ACC112 (cell line): ENCODE results near the gene FRRS1L.

Experiments
- H2AFZ ChIP-seq: fragments of 200-600 bp; sonication (generic); one replicate; pipeline ENCODE4 v1.6.0; 2017; ENCODE audit warnings: antibody characterized with exemption, low read length; ENCODE audit not compliant: unreplicated experiment
- H3K27ac ChIP-seq: fragments of 200-600 bp; sonication (generic); 2 replicates; pipeline ENCODE4 v1.5.1; 2014; ENCODE audit warnings: low read depth, mild to moderate bottlenecking, antibody characterized with exemption, low read length, moderate library complexity
- H3K27me3 ChIP-seq: fragments of 200-600 bp; sonication (generic); 2 replicates; pipeline ENCODE4 v1.6.1; 2014; ENCODE audit warnings: mild to moderate bottlenecking, antibody characterized with exemption, low read length, moderate library complexity, mixed read lengths; ENCODE audit not compliant: insufficient read depth
- H3K36me3 ChIP-seq: fragments of 200-600 bp; sonication (generic); 2 replicates; pipeline ENCODE4 v1.6.1; 2016; ENCODE audit warnings: mild to moderate bottlenecking, antibody characterized with exemption, low read length, moderate library complexity, mixed read lengths; ENCODE audit not compliant: insufficient read depth
- H3K4me1 ChIP-seq: fragments of 200-600 bp; sonication (generic); one replicate; pipeline ENCODE4 v1.6.1; 2016; ENCODE audit warnings: low read length, mixed read lengths; ENCODE audit not compliant: insufficient read depth, unreplicated experiment, control insufficient read depth
- H3K4me3 ChIP-seq: fragments of 200-600 bp; sonication (generic); 2 replicates; pipeline ENCODE4 v1.5.1; 2014; ENCODE audit warnings: mild to moderate bottlenecking, low read depth, low read length
- H3K79me2 ChIP-seq: fragments of 200-600 bp; sonication (generic); one replicate; pipeline ENCODE4 v1.6.0; 2016; ENCODE audit warnings: low read length; ENCODE audit not compliant: control insufficient read depth, unreplicated experiment, insufficient read depth

The FRRS1L gene

GRCh38 chr9:109192732-109193361 is 25.8 kb upstream of the FRRS1L start:
- no peaks in the 10 kb centered on the region for H3K27me3 ChIP-seq
- H2AFZ ChIP-seq = no peak overlapping the region
- no peak overlapping the region for H3K27ac ChIP-seq
- H3K4me1 ChIP-seq = no peaks in the 10 kb centered on the region
- H3K79me2 ChIP-seq = no peaks in the 10 kb centered on the region
- no peak overlapping the region for H3K4me3 ChIP-seq
- no peaks in the 10 kb centered on the region for H3K36me3 ChIP-seq

DNA sequence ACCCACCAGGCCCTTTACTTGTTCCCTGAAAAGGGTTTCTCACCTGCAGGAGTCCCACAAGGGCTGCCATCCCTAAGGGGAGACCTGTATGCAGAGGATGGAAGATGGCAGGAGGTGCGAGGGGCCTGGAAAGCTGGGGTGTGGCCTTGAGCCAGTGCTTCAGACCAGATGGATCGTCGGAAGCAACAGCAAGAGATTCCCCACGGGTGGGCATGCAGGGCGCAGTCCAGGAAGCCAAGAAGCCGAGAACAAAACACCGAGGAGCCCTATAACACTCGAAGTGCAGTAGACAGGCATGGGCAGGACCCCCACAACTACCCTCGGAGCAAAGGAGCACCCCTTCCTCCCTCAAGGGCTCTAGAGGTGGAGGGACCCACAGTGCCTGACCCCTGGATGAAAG is 24.7 kb upstream of the FRRS1L start:
- Histone ChIP-seq H3K27ac (no peak overlapping the region), H3K4me1 (no peaks in the 10 kb centered on the region), H3K27me3 (no peaks in the 10 kb centered on the region), H3K36me3 (no peaks in the 10 kb centered on the region), H2AFZ (no peak overlapping the region), H3K79me2 (no peaks in the 10 kb centered on the region), H3K4me3 (no peak overlapping the region)

DNA sequence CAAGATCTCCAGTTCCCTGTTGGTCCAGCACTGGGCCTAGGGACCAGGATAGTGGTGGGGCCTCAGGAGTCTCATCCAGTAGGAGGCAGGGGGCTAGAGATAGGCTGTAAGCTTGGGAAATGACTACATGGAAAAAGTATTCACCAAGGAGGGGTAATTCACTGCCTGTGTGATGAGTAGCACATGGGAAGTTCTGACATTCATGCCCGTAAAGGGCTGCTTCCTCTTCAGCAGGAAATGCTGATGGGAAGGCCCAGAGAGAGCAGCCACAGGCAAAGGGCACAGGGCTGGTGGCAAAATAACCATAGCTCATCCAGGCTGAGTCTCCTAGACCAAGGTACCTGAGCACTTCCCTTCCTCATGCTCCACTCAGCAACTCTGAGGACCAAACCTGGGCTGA is 23.1 kb upstream of the FRRS1L start:
- Histone ChIP-seq H2AFZ (no peak overlapping the region), H3K27ac (no peak overlapping the region), H3K4me1 (no peaks in the 10 kb centered on the region), H3K79me2 (no peaks in the 10 kb centered on the region), H3K36me3 (no peaks in the 10 kb centered on the region), H3K4me3 (no peak overlapping the region), H3K27me3 (no peaks in the 10 kb centered on the region)

- Histone ChIP-seq H3K27me3 (no peaks in the 10 kb centered on the region), H3K36me3 (no peaks in the 10 kb centered on the region), H3K4me1 (no peaks in the 10 kb centered on the region), H2AFZ (no peak overlapping the region), H3K4me3 (no peak overlapping the region), H3K27ac (no peak overlapping the region), H3K79me2 (no peaks in the 10 kb centered on the region)
These were observed 19.9 kb upstream of the FRRS1L start for GRCh38 chr9:109186857-109187520.

DNA sequence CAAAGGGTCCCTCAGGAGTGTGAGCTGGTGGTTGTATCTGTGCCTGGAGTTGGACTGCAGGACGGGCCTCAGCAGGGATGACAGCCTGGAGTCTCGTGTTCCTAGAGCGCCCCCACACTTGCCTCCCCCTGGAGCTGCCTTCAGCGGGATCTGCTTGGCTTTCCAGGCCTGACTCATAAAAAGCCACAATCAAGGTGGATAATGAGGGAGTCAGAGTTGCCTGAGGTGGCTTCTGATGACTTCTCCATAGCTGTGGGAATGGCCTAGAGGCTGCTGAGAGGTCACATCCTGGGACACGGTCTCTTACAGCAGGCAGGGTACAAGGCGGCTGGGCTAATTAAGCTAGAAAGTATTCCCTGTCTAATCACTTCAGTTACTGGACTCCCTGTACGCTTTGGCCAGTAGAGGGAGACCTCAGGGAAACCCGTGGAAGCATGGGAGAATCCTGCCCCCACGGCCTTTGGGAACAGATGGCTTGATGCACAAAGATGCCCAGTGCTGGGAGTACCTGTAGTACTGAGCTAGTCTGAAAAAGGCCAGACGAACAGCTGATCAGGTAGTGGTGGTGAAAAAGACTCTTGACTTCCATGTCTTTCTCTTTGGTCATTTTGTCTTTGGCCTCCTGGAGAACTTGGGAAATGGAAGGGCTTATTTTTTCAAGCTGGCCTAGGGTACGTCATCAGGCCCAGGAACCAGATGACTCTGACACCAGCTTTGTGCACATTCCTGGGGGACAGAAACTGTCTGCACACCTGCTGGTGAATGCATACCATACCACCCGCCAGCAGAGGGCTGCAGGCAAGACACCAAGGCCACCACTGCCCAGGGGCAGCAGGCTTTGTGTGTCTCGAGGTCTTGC is 16.1 kb upstream of the FRRS1L start:
- Histone ChIP-seq H2AFZ (no peak overlapping the region), H3K27ac (no peak overlapping the region), H3K79me2 (no peaks in the 10 kb centered on the region), H3K27me3 (peaks cover 4% of the 10 kb centered on the region; the same call in 1 of the 2 replicates), H3K36me3 (no peaks in the 10 kb centered on the region), H3K4me3 (no peak overlapping the region), H3K4me1 (no peaks in the 10 kb centered on the region)

GRCh38 chr9:109182550-109182939 is 15.5 kb upstream of the FRRS1L start:
- Histone ChIP-seq H3K4me3 (no peak overlapping the region), H2AFZ (no peak overlapping the region), H3K27ac (no peak overlapping the region), H3K36me3 (no peaks in the 10 kb centered on the region), H3K27me3 (peaks cover 4% of the 10 kb centered on the region; the same call in 1 of the 2 replicates), H3K79me2 (no peaks in the 10 kb centered on the region), H3K4me1 (no peaks in the 10 kb centered on the region)

- H3K36me3 ChIP-seq = no peaks in the 10 kb centered on the region
- H3K79me2 ChIP-seq = no peaks in the 10 kb centered on the region
- no peak overlapping the region for H3K27ac ChIP-seq
- no peak overlapping the region for H3K4me3 ChIP-seq
- H3K4me1 ChIP-seq = no peaks in the 10 kb centered on the region
- H3K27me3 ChIP-seq = peaks cover 4% of the 10 kb centered on the region; the same call in 1 of the 2 replicates
- H2AFZ ChIP-seq = no peak overlapping the region
These were observed 14.2 kb upstream of the FRRS1L start for GRCh38 chr9:109181284-109181683.

DNA sequence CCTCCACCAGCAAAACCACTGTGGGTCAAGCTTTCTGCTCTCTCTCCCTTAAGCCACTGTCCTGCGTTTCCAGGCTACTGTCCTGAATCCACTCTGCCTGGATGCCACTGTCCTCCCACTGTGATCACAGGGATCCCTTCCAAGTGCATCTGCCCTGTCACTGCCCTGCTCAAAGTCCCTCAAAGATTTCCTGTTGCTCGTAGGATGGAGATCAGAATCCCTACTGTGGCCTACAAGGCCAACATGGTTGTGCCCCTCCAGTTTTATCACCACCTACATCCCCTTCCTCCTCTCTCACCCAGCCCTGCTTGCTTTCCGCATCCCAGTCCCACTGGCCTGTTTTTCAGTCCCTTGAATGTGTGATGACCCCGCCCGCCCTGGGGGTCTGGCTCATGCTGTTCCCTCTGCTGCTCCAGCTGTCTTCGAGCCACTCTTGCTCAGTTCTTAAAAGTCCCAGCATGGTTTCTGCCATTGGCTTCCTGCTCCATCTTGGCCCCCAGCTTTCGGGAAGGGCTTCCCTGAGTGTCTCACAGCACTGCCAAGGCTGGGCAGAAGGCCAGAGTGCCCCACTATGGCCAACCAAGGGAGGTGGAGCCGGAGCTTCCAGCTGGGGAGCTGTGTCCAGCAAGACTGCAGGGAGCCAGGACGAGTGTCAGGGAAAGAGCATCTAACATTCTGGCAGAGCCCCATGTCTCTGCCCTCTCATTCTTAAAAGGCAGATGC is 12.9 kb upstream of the FRRS1L start:
- Histone ChIP-seq H3K4me3 (no peak overlapping the region), H3K36me3 (no peaks in the 10 kb centered on the region), H3K79me2 (no peaks in the 10 kb centered on the region), H3K27me3 (peaks cover 4% of the 10 kb centered on the region; the same call in 1 of the 2 replicates), H3K27ac (no peak overlapping the region), H3K4me1 (no peaks in the 10 kb centered on the region), H2AFZ (no peak overlapping the region)

GRCh38 chr9:109176963-109177362 is 9.9 kb upstream of the FRRS1L start:
- H3K79me2 ChIP-seq = no peaks in the 10 kb centered on the region
- H3K27ac ChIP-seq = no peak overlapping the region
- H3K4me3 ChIP-seq = no peak overlapping the region
- H3K4me1 ChIP-seq = no peaks in the 10 kb centered on the region
- no peak overlapping the region for H2AFZ ChIP-seq
- H3K27me3 ChIP-seq = peaks cover 4% of the 10 kb centered on the region; the same call in 1 of the 2 replicates
- H3K36me3 ChIP-seq = no peaks in the 10 kb centered on the region

DNA sequence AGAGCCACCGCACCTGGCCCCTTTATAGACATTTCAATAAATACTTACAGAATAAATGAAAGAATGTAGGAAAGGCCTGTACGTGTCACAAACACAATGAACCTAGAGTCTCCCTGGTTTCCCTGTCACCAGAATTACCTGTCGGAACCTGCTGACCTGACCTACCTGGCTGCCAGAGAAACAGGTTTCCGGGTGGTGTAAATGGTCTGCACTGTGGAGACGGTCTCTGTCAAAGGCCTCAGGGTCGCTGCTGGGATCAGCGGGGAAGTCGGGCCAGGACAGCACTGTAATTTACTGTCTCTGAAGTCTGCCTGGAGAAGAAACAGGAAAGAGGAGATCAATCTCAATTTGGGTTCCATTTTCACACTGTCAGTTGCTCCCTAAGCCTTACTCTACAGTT is 9.3 kb upstream of the FRRS1L start:
- H2AFZ ChIP-seq = no peak overlapping the region

More for the DNA sequence above, 9.3 kb upstream of the FRRS1L start:
- H3K4me1 ChIP-seq = no peaks in the 10 kb centered on the region
- H3K79me2 ChIP-seq = no peaks in the 10 kb centered on the region
- H3K36me3 ChIP-seq = no peaks in the 10 kb centered on the region
- H3K27ac ChIP-seq = no peak overlapping the region
- peaks cover 4% of the 10 kb centered on the region; the same call in 1 of the 2 replicates for H3K27me3 ChIP-seq
- no peak overlapping the region for H3K4me3 ChIP-seq
